ENCODE data around the gene MRPL36. TPM values are rescaled to one million over a fixed set of nuclear protein-coding genes. Genes with fewer than 3 reads are reported as not detected.
"Not testable (repeated sequence)": the region's sequence is repeated elsewhere in the genome, so short reads cannot be mapped to it uniquely, and the experiment has no call there.

MRPL36 gene
- total RNA-seq, 1 donor from 2014 or later = 50.1 TPM

GRCh38 chr5:1820926-1821325, 21.3 kb upstream of the MRPL36 start:
- no peaks in the 10 kb centered on the region for H3K4me1 ChIP-seq
- peaks cover 0 to 53% of the 10 kb centered on the region in 2 donors for H3K36me3 ChIP-seq
- no peaks in the 10 kb centered on the region for H3K27me3 ChIP-seq
- intact Hi-C loops (cut with DNase I) = no loop called here
- no peak overlapping the region for H3K4me3 ChIP-seq
- DNase-seq (ENCODE audit: extremely low spot score in 2 of 2) = no peak
- no peak for TF ChIP-seq POLR2AphosphoS5 (IDR thresholded peaks at IDR 0.05; ENCODE audit: insufficient read depth in 1 of 2, low read depth in 1 of 2)
- TF ChIP-seq CTCF (IDR thresholded peaks at IDR 0.05) = no peak
- no peak for TF ChIP-seq POLR2A (IDR thresholded peaks at IDR 0.05)
- no peaks in the 10 kb centered on the region for H3K9me3 ChIP-seq
- no peak overlapping the region for H3K27ac ChIP-seq

- no peaks in the 10 kb centered on the region for H3K27me3 ChIP-seq
- H3K27ac ChIP-seq = no peak overlapping the region
- H3K4me3 ChIP-seq = no peak overlapping the region
- intact Hi-C loops (cut with DNase I) = no loop called here
- DNase-seq (ENCODE audit: extremely low spot score in 2 of 2) = no peak
- TF ChIP-seq POLR2AphosphoS5 (IDR thresholded peaks at IDR 0.05; ENCODE audit: insufficient read depth in 1 of 2, low read depth in 1 of 2) = no peak
- no peak for TF ChIP-seq CTCF (IDR thresholded peaks at IDR 0.05)
- no peak for TF ChIP-seq POLR2A (IDR thresholded peaks at IDR 0.05)
- no peaks in the 10 kb centered on the region for H3K4me1 ChIP-seq
- H3K9me3 ChIP-seq = no peaks in the 10 kb centered on the region
- peaks cover 0 to 58% of the 10 kb centered on the region in 2 donors for H3K36me3 ChIP-seq
Measured at GRCh38 chr5:1820381-1820780, 20.7 kb upstream of the MRPL36 start.

GRCh38 chr5:1819458-1819857, 19.8 kb upstream of the MRPL36 start:
- Histone ChIP-seq H3K36me3 (peaks cover 0 to 67% of the 10 kb centered on the region in 2 donors), H3K9me3 (no peaks in the 10 kb centered on the region), H3K4me1 (no peaks in the 10 kb centered on the region), H3K4me3 (no peak overlapping the region), H3K27ac (no peak overlapping the region), H3K27me3 (no peaks in the 10 kb centered on the region)
- intact Hi-C loops (cut with DNase I) = no loop called here
- no peak for TF ChIP-seq CTCF (IDR thresholded peaks at IDR 0.05)
- no peak for TF ChIP-seq POLR2AphosphoS5 (IDR thresholded peaks at IDR 0.05; ENCODE audit: insufficient read depth in 1 of 2, low read depth in 1 of 2)
- TF ChIP-seq POLR2A (IDR thresholded peaks at IDR 0.05) = no peak
- no peak for DNase-seq (ENCODE audit: extremely low spot score in 2 of 2)

GRCh38 chr5:1818784-1819183, 19.1 kb upstream of the MRPL36 start:
- Histone ChIP-seq H3K9me3 (no peaks in the 10 kb centered on the region), H3K4me1 (no peaks in the 10 kb centered on the region), H3K27ac (no peak overlapping the region), H3K27me3 (no peaks in the 10 kb centered on the region), H3K36me3 (peaks cover 0 to 74% of the 10 kb centered on the region in 2 donors), H3K4me3 (no peak overlapping the region)
- TF ChIP-seq POLR2A (IDR thresholded peaks at IDR 0.05) (no peak), POLR2AphosphoS5 (IDR thresholded peaks at IDR 0.05; ENCODE audit: insufficient read depth in 1 of 2, low read depth in 1 of 2) (no peak), CTCF (IDR thresholded peaks at IDR 0.05) (no peak)
- DNase-seq (ENCODE audit: extremely low spot score in 2 of 2) = no peak
- intact Hi-C loops (cut with DNase I) = no loop called here

GRCh38 chr5:1817261-1818043, 17.8 kb upstream of the MRPL36 start:
- Histone ChIP-seq H3K36me3 (peaks cover 0 to 83% of the 10 kb centered on the region in 2 donors), H3K4me1 (no peaks in the 10 kb centered on the region), H3K27me3 (no peaks in the 10 kb centered on the region), H3K9me3 (no peaks in the 10 kb centered on the region), H3K27ac (no peak overlapping the region), H3K4me3 (no peak overlapping the region)
- intact Hi-C loops (cut with DNase I) = no loop called here
- TF ChIP-seq POLR2AphosphoS5 (IDR thresholded peaks at IDR 0.05; ENCODE audit: insufficient read depth in 1 of 2, low read depth in 1 of 2) = no peak
- TF ChIP-seq CTCF (IDR thresholded peaks at IDR 0.05) = no peak
- no peak for TF ChIP-seq POLR2A (IDR thresholded peaks at IDR 0.05)
- DNase-seq (ENCODE audit: extremely low spot score in 2 of 2) = no peak

- intact Hi-C loops (cut with DNase I); DNase-seq (ENCODE audit: extremely low spot score in 2 of 2); H3K4me1 ChIP-seq: not testable (repeated sequence)
Measured at GRCh38 chr5:1816495-1817089, 17.0 kb upstream of the MRPL36 start.

More at GRCh38 chr5:1816495-1817089, 17.0 kb upstream of the MRPL36 start:
- H3K36me3 ChIP-seq = peaks cover 0 to 75% of the 10 kb centered on the region in 2 donors
- not testable (repeated sequence) for H3K9me3 ChIP-seq, H3K27ac ChIP-seq, H3K4me3 ChIP-seq, H3K27me3 ChIP-seq
